GM18868 (cell line): ENCODE measurements around the gene TMEM243.
A peak's percentile ranks its signal among the peaks of the same experiment; 100 is the strongest.
"Not testable (repeated sequence)": the region's sequence is repeated elsewhere in the genome, so short reads cannot be mapped to it uniquely, and the experiment has no call there.

Experiments used
- ATAC-seq: cut with Tn5 transposase; IDR thresholded peaks from one replicate; pipeline ENCODE4 v1.9.1; 2021; ENCODE audit warnings: mild to moderate bottlenecking, moderate library complexity; ENCODE audit not compliant: unreplicated experiment

TMEM243 gene

DNA sequence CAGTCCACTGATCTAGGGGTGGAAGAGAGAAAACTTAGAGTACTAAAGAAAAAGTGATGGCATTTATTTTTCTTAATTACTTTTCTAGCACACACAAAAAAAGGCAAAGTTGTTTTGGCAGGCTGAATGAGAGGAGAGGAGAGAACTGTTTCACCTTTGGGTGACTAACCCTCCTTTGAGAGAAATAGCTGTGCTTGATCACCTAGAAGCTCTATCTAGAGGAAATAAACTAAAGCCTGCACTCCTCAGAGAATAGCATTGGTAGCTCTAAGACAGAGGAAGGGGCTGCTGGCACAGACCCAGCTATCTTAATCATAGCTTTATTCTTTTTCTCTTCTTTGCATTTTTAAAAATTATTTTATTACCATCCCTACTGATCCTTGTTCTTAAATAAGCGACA, 6.3 kb downstream of the TMEM243 start:
- ATAC-seq, result no peak

DNA sequence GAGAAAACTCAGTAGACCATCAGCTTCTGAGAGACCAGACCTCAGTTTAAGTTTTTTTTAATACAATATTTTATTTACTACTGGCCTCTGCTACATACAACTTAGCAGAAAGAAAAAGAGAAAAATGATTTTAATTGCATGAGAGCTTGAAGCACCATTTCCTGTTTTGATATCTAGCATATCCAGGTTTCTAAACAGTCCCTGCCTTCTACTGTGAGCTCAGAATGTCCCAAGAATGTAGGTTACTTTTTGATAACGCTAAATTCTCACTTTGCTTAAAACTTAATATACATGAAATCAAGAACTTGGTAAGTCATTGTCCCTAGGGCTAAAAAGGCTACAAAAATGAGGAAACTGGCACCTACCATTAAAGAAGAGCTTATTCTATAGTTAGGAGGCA, 7.0 kb downstream of the TMEM243 start:
- no peak for ATAC-seq

DNA sequence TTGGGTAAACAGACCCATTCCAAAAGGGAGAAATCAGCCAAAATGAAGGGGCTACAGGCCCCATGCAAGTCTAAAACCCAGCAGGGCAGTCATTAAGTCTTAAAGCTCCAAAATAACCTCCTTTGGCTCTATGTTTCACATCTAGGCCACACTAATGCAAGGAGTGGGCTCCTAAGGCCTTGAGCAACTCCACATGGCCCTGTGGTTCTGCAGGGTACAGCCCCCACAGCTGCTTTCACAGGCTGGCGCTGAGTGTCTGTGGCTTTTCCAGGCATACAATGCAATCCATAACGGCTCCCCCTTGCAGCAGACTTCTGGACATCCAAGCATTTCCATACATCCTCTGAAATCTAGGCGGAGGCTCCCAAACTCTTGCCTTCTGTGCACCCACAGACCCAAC, 9.0 kb downstream of the TMEM243 start:
- no peak for ATAC-seq

DNA sequence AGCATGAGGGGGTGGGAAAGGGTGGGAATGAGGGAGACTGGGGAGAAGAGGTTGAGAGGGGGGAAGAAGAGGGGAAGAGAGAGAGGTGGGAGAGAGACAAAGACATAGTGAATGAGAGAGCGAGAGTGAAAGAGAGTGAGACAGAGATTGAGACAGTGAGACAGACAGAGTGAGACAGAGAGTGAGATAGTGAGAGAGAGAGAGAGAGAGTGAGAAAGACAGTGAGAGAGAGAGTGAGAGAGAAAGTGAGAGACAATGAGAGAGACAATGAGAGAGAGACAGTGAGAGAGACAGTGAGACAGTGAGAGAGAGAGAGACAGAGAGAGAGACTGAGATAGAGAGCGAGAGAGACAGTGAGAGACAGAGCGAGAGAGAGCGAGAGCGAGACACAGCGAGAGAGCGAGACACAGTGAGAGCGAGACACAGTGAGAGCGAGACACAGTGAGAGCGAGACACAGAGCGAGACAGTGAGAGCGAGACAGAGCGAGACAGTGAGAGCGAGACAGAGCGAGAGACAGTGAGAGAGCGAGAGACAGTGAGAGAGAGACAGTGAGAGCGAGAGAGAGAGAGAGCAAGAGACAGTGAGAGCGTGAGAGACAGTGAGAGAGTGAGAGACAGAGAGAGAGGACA, 10.1 kb downstream of the TMEM243 start:
- ATAC-seq, result no peak

DNA sequence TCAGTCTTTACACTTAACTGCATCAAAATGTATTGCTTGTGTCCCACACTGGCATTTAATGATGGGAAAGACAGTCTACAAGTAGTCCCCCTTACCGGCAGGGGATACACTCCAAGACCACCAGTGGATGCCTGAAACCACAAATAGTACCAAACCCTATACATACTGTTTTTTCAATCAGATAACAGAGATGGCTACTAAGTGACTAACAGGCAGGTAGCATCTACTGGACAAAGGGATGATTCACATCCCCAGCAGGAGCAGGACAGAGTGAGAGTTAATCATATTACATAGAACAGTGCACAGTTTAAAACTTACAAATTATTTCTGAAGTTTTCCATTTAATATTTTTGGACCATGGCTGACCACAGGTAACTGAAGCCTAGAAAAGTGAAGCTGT, 13.2 kb downstream of the TMEM243 start:
- ATAC-seq, result no peak

DNA sequence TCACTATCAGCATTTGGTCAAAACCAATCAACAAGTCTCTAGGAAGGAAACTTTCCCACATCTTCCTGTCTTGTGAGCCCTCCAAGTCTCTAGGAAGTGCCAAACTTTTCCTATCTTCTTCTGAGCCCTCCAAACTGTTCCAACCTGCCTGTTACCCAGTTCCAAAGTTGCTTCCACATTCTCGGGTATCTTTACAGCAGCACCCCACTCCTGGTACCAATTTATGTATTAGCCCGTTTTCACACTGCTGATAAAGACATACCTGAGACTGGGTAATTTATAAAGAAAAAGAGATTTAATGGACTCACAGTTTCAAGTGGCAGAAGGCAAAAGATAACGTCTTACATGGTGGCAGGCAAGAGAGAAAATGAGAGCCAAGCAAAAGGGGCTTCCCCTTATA, 13.8 kb downstream of the TMEM243 start:
- ATAC-seq, result not testable (repeated sequence)

DNA sequence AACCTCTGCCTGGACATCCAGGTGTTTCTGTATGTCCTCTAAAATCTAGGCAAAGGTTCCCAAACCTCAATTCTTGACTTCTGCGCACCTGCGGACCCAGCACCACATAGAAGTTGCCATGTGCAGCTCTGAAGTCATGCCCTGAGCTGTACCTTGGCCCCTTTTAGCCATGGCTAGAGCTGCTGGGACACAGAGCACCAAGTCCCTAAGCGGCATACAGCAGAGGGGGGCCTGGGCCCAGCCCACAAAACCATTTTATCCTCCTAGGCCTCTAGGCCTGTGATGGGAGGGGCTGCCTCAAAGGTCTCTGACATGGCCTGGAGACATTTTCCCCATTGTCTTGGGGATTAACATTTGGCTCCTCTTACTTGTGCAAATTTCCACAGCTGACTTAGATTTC, 14.6 kb downstream of the TMEM243 start:
- no peak for ATAC-seq

DNA sequence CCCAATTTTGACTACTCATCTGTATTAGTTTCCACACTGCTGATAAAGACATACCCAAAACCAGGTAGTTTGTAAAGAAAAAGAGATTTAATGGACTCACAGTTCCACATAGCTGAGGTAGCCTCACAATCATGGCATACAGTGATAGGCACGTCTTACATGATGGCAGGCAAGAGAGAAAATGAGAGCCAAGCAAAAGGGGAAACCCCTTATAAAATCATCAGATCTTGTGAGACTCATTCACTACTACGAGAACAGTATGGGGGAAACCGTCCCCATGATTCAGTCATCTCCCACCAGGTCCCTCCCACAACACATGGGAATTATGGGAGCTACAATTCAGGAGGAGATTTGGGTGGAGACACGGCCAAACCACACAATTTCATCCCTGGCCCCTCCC, 15.6 kb downstream of the TMEM243 start:
- ATAC-seq, result not testable (repeated sequence)

DNA sequence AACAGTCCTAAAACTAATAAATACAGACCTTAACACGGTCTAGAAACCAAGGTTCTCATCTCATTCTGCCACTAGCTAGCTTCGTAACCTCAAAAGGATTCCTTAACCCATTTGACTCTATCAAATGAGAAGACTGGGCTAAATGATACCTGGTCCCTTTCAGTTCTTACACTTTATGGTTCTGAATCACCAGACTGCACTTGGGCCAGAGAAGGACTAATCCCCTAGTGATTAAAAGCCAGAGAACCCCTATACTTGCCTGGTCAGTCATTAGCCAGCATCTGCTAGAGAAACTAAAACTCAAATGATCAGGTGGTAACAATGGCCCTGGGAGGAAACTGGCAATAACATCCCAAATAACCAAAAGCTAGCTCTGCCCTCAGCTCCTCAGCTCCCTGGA, 16.8 kb downstream of the TMEM243 start:
- ATAC-seq, result no peak

DNA sequence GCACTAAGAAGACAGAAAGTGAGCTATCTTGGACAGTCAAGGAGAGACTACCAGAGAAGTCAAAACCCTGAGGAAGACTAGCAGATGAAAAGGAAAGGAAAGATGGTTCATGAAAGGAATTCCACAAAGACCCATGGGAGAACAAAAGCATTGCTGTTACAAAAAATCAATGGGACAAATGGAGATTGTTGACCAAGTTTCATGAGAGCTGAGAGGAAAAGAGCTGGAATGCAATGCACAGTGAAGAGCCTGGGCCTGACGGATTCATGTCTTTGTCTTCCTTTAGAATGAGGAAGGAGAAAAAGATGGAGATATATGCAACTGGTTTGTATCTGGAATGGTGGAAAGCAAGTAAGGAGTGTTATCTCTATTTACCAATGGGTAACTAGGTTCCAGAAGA, 17.3 kb downstream of the TMEM243 start:
- no peak for ATAC-seq

DNA sequence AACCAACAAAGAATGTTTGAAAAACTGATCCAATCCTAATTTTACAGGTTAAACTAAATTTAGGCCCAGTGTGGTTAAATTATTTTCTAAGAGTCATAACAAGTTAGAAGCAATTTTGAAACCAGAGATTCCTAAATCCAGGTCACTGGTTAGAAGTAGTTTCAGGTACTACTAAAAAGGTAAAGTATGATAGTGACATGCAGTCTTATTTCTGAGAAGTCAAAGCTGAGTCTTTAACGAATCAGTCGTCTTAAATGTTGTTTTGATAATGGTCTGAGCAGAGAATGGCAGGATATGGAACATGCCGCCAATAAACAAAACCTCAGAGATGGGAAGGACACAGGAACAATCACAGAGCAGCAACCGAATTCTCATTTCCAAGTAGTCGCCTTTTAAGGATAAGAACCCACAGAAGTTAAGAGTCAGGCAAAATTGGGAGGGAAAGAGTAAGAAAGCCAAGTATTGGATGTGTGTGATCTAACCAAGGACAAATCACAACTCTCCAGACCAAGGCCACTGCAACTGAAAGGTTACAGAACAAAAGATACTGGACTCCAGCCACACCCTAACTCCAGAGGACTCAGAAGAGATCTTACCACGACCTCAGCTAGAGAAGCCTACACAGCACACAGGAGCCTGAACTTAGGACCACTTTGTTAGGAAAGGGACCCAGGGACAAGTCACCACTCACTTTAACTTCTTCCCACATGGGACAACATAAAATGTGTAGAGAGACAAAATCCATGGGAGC, 19.7 kb downstream of the TMEM243 start:
- no peak for ATAC-seq

DNA sequence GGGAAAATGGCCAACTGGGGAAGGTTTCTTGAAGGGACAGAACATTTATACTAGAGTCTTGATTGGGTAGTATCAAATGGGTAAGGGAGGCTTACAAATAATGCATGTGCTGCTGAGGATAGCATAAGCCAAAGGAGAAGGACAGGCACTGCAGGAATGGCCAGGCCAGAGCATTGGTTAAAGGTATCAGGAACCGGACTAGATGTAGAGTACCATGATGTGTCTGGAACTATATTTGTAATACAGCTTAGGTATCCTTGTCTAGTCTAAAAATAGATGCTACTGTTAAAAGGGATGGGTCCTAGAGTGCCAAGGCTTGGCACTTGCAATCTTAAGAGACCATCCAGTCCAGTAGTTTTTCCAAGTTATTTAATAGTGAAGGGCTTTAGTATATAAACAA, 20.3 kb downstream of the TMEM243 start:
- no peak for ATAC-seq

DNA sequence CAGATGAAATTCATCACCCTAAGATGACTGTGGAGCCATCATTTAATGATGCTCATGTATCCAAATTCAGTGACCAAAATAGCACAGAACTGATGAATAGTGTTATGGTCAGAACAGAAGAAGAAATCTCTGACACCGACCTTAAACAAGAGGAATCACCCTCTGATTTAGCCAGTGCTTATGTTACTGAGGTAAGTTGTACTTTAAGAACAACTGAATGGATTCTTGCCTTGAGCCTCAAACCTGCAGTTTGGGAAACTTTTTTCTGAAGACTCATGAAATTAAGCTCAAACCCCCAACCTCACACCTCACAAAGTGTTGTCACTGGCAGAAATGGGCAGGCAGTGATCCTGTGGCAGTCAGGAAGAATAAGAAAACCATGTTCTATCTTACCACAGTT, 25.6 kb downstream of the TMEM243 start:
- ATAC-seq, result no peak

DNA sequence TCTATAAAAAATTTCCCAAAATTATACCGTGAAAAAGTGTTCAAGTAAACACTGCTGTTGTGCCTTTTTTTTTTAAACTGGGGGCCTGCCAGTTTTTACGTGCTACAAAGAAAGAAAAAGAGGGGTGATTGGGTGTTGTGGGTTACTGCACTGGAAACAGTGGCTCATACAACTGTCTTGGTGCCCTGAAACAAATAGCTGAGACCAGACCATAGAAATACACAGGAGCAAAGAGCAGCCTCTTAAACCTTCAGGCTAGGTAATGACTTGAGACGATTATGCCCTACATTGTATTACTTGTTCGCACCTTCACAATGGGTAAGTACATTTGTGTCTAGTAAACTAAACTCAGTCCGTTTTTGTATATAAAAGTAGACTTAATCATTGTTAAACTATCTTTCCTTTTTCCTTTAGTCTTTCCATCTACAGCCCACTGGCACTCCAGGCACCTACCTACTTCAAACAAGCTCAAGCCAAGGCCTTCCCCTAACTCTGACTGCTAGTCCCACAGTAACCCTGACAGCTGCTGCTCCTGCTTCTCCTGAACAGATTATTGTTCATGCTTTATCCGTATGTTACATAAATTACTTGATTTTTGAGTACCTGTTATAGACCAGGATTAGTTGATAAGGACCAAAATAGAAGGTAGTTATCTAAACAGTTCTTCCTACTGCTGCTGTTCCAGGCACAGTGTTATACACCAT, 26.6 kb downstream of the TMEM243 start:
- ATAC-seq, result no peak

DNA sequence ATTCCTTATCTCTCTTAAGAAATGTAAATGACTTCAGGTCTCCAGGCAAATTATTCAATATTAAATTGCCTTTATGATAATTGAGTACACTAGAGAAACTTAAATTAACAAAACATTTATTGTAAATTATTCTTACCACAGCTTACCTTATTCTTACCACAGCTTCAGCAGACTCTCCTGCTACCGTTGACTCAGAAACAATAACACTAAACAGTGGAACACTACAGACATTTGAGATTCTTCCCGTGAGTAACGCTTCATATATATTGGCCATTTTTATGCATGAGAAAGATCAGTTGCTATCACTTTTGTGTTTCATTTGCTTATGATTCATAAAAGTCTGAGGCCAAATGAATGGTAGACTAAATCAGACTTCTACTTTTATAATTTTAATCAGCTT, 28.7 kb downstream of the TMEM243 start:
- ATAC-seq, result no peak

DNA sequence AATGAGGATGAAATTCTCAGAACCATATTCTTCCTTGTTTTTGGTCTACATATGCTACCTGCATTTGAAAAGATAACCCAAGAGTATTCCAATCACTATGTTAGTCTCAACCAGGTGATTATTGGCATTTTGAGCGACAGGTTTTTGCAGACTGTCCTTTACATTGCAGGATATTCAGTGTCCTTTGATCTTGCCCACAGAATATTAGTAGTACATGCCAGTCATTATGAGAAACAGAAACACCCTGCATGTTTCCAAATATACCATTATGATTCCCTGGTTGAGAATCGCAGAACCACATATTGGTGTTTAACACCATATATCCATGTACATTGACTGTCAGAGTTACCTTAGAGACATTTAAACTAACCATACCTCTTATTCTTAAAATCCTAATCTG, 30.6 kb downstream of the TMEM243 start:
- peak; percentile 53 for ATAC-seq

DNA sequence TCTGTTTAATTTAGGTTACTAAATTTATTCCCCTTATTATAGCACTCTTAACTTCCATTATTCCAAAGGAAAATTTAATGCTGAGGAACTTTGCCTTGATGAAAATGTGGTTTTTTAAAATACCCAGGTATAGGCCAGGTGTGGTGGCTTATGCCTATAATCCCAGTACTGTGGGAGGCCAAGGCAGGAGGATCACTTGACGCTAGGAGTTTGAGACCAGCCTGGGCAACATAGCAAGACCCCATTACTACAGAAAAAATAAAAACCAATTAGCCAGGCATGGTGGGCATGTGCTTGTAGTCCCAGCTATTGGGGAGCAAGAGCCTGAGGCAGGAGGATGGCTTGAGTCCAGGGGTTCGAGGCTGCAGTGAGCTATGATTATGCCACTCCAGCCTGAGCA, 32.4 kb downstream of the TMEM243 start:
- no peak for ATAC-seq

DNA sequence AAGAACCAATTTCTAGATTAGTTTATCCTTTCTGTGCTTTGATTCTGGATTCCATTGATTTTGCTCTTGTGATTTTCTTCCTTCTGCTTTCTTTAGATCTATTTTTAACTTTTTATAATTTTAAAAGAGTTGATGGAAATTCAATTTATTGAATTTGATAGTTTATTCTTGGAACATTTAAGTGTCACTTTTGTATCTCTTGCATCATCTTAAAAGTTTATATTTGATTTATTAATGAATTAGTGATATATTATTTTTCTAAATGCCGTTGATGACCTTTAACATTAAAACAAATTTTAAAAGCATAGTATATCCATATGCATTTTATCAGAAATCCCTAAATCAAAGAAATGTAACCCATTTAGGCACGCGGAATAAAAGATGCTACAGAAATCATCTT, 40.4 kb downstream of the TMEM243 start:
- ATAC-seq, result no peak

DNA sequence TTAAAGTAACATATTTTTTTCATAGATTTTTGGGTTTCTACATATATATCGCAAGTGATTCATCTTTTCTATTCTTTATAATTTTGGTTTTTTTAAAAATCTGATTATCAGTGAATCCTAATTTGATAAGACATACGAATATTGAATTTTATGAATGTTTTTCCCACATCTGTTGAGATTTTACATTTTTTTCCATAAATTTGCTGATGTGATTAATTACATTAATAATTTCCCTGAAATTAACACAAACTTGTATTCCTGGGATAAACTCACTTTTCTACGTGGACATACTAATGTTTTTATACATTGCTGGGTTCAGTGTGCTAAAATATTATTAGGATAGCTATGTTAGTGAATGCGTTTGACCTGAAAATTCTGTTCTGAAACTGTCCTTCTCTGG, 41.2 kb downstream of the TMEM243 start:
- ATAC-seq, result no peak

DNA sequence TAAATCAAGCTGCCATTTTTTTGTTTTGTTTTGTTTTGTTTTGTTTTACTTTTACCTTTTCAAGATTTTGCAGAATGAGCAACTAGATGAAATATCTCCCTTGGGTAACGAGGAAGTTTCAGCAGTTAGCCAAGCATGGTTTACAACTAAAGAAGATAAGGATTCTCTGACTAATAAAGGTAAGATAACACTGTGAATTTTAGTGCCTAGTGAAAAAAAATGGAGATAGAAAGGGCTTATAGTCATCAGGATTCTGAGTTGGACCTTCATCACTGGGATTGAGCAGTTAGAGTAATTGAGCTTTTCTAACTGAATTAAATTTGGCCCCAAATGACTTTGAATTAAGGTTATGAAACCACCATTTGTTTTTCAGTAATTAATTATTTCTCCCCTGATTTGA, 46.1 kb downstream of the TMEM243 start:
- no peak for ATAC-seq

DNA sequence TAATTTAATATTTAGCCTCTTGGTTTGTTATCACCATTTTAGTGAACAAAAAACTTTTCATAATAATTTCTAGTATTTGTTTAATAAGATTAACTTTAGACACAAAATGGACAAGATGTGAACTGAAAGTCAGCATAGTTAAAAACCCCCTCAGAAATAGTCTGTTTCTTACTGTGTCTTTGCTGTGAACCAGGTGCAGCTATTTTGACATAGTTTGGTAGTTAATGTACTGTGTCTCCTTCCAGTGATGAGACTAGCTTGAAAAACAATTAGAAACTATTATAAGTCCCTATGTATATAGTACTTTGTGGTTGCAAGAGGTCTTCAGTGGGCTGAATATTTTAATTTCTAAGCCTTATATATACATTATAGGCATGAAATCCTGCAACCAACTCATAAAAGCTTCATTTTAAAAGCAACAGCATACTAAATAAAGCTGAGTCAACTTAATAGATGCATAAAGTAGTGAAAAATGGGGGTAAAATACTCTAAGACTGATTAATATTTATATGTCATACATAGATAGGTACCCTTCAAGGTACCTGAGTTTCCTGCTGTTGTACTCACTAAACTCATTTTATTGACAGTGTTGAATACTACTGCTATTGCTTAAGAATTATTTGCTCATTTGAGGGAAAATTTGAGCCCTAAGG, 48.1 kb downstream of the TMEM243 start:
- peak; percentile 62 for ATAC-seq

DNA sequence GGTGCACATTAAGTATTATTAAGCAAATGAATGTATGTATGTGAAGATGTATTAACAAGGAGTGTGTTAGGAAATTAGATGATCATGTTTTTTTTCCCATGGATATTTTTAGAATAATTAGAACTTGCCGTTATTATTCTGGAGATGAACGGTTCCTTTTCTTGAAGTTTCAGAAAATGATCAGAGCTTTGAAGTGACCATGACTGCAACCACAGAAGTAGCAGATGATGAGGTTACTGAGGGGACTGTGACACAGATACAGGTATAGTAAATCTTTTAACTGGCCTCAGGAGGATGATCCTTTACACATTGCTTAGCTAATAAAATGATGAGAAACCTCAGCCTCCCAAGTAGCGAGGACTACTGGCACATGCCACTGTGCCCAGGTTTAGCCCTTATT, 48.7 kb downstream of the TMEM243 start:
- peak; percentile 76 for ATAC-seq
